Activated T-helper 2 cell treated with anti-CD3 and anti-CD28 coated beads, Interferon-gamma antibody, Interleukin-2, Interleukin-4, amounts not matched to agents 10 μg/mL and 5 μg/mL and 100 μg/mL, durations not matched to agents 14 hours and 24 hours and 36 hours (primary cell): ENCODE measurements around the gene TPST1. TPM values are rescaled to one million over a fixed set of nuclear protein-coding genes. Genes with fewer than 3 reads are reported as not detected.

Source experiments
- DNase-seq: peaks from one replicate; pipeline ENCODE4 v3.0.0; 2021; ENCODE audit warnings: low spot score
- H3K27ac Mint-ChIP-seq: one replicate; pipeline ENCODE4 v1.8.0; 2021; ENCODE audit warnings: mixed read lengths
- H3K27me3 Mint-ChIP-seq: one replicate; pipeline ENCODE4 v1.8.0; 2021; ENCODE audit warnings: low read depth, mixed read lengths
- H3K36me3 Mint-ChIP-seq: one replicate; pipeline ENCODE4 v1.8.0; 2021; ENCODE audit warnings: low read depth, mixed read lengths
- H3K4me1 Mint-ChIP-seq: one replicate; pipeline ENCODE4 v1.8.0; 2021; ENCODE audit warnings: low read depth, mixed read lengths
- H3K4me3 Mint-ChIP-seq: one replicate; pipeline ENCODE4 v1.8.0; 2021; ENCODE audit warnings: low read depth, mild to moderate bottlenecking, moderate library complexity, mixed read lengths
- H3K9me3 Mint-ChIP-seq: one replicate; pipeline ENCODE4 v1.8.0; 2021; ENCODE audit warnings: mixed read lengths
- intact Hi-C: fragments of 100-400 bp; cut with micrococcal nuclease; formaldehyde crosslinking; loops from one replicate; pipeline ENCODE4 v1.15.1; 2023
- total RNA-seq: library from RNA; stranded (reverse); gene quantifications from 2 replicates; pipeline ENCODE4 v1.2.3, GENCODE V29; 2022

TPST1 gene
- total RNA-seq, 1 donor from 2014 or later: 1.6 TPM

DNA sequence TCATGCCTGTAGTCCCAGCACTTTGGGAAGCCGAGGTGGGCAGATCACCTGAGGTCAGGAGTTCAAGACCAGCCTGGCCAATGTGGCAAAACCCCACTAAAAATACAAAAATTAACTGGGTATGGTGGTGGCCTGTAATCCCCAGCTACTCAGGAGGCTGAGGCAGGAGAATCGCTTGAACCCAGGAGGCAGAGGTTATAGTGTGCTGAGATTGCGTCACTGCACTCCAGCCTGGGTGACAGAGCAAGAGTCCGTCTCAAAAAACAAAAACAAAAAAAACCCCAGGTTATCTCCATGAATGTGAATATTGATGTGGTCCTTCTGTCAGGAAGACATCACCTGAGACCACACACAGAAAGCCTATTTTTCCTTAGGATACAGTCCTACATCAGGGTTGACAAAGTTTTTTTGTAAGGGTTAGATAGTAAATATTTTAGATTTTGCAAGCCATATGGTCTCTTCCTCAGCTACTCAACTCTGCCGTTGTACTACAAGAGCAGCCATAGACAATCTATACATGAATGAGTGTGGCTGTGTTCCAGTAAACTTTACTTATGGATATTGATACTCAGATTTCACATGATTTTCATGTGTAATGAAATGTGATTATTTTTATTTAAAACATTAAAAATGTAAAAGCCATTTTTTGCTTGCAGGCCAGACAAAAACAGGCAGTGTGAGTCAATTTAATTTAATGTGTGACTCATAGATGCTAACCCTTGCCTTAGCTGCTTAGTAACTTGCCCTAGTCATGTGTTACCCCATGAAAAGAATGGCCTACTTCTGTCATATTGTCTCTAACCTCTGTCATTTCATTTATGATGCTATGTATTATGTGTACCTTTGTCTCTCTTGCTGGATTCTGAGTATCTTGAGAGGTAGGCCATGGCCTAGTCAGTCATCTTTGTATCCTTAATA, 78.1 kb downstream of the TPST1 start:
- Mint-ChIP-seq H3K27ac (no peak overlapping the region), H3K4me3 (no peak overlapping the region), H3K36me3 (no peaks in the 10 kb centered on the region), H3K27me3 (peaks cover 3% of the 10 kb centered on the region), H3K4me1 (no peaks in the 10 kb centered on the region), H3K9me3 (no peaks in the 10 kb centered on the region)
- no peak for DNase-seq
- intact Hi-C loops: no loop called here

DNA sequence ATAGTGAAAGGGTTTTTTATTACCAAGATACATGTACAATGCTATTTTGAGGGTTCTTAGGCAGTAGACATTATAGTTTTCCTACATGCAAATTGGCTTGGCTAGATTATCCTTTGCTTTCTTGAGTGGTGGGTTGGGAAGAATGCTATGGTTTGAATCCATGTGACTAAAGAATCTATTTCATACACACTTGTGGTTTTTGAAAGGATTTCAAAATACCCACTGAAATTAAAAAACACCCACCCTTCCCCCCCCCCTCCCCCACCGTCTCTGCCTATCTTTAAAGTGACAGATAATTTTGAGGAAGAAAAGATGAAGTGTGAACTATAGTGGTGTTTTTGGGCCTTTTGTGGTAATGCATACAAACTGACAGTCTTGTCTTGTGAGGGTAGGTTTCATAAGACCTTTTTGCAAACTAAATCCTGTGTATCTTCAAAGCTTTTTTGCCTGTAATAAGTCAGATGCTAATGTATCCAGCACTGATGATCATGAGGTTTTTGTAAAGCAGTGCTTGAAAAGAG, 90.9 kb downstream of the TPST1 start:
- Mint-ChIP-seq H3K36me3 (no peaks in the 10 kb centered on the region), H3K4me1 (no peaks in the 10 kb centered on the region)

DNA sequence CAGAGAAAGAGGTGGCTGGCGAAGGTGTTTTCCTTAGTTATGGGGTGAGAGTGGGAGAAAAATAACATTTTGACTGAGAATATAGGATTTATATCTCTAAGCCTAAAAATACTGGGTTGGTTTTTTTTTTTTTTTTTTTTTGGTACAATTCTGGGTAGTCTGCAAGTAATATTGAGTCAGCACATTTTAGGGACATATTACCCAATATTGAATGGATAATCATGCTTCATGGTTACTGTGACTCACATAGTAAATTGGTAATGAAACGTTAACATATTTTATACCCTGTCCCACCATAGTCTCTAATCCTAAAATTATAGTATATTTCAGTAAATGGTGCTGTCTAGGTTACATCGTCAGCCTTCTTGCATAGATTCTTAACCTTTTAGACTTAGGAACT, 91.4 kb downstream of the TPST1 start:
- DNase-seq: no peak

More for the DNA sequence above, 90.9 kb downstream of the TPST1 start:
- Mint-ChIP-seq H3K4me3 (no peak overlapping the region), H3K27ac (no peak overlapping the region), H3K27me3 (no peaks in the 10 kb centered on the region), H3K9me3 (peaks cover 15% of the 10 kb centered on the region)
- intact Hi-C loops: no loop called here
- no peak for DNase-seq

DNA sequence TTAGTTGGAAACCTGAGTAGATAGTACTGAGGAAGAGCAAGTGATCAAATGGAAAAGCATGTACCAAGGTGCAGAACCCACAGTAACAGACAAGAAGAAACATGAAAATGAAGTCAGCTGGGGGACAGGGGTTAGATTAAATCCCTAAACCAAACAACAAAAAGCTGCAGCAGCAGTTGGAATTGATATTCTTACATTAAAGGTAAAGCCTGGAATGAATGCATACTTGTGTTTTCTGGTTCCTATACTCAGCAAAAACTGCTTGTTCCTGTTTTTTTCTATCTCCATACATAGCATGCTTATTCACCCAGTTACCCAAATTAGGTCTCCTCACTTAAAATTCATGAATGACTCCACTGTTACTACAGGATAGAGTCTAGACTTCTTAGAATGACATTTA, 92.4 kb downstream of the TPST1 start:
- no peaks in the 10 kb centered on the region for H3K4me1 Mint-ChIP-seq
- H3K36me3 Mint-ChIP-seq: no peaks in the 10 kb centered on the region
- H3K4me3 Mint-ChIP-seq: no peak overlapping the region
- no peaks in the 10 kb centered on the region for H3K27me3 Mint-ChIP-seq
- peaks cover 15% of the 10 kb centered on the region for H3K9me3 Mint-ChIP-seq
- H3K27ac Mint-ChIP-seq: no peak overlapping the region
- intact Hi-C loops: no loop called here
- DNase-seq: no peak

More for the DNA sequence above, 91.4 kb downstream of the TPST1 start:
- Mint-ChIP-seq H3K4me1 (no peaks in the 10 kb centered on the region), H3K4me3 (no peak overlapping the region), H3K9me3 (peaks cover 15% of the 10 kb centered on the region), H3K36me3 (no peaks in the 10 kb centered on the region), H3K27me3 (no peaks in the 10 kb centered on the region), H3K27ac (no peak overlapping the region)
- intact Hi-C loops: no loop called here

DNA sequence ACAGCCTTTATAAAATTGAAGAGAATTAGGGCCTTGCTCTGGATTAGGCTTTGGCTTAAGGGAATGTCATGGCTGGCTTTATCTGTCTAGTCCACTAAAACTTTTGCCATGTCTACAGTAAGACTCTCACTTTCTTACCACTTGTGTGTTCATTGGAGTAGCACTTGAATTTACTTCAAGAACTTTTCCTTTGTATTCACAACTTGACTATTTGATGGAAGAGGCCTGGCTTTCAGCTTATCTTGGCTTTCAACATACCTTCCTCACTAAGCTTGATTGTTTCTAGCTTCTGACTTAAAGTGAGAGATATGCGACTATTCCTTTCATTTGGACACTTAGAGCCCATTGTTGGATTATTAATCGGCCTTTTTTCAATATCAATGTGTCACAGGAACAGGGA, 96.1 kb downstream of the TPST1 start:
- DNase-seq: no peak
- intact Hi-C loops: no loop called here
- no peak overlapping the region for H3K4me3 Mint-ChIP-seq
- peaks cover 15% of the 10 kb centered on the region for H3K9me3 Mint-ChIP-seq
- H3K4me1 Mint-ChIP-seq: no peaks in the 10 kb centered on the region
- no peak overlapping the region for H3K27ac Mint-ChIP-seq
- no peaks in the 10 kb centered on the region for H3K36me3 Mint-ChIP-seq
- H3K27me3 Mint-ChIP-seq: no peaks in the 10 kb centered on the region

DNA sequence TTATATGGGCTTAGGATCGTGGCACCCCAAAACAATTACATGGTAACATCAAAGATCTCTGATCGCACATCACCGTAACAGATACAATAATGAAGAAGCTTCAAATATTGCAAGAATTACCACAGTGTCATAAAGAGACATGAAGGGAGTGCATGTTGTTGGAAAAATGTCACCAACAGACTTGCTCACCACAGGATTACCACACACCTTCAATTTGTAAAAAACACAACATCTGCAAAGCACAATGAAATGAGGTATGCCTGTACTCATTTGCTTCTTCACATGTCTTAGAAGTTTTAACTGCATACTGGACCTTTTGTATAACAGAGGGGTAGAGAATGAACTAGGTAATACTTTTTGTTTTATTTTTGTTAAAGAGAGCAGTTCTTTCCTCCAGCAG, 96.6 kb downstream of the TPST1 start:
- DNase-seq: no peak
- intact Hi-C loops: no loop called here
- Mint-ChIP-seq H3K36me3 (no peaks in the 10 kb centered on the region), H3K27ac (no peak overlapping the region), H3K27me3 (no peaks in the 10 kb centered on the region), H3K4me1 (no peaks in the 10 kb centered on the region), H3K9me3 (peaks cover 15% of the 10 kb centered on the region), H3K4me3 (no peak overlapping the region)

DNA sequence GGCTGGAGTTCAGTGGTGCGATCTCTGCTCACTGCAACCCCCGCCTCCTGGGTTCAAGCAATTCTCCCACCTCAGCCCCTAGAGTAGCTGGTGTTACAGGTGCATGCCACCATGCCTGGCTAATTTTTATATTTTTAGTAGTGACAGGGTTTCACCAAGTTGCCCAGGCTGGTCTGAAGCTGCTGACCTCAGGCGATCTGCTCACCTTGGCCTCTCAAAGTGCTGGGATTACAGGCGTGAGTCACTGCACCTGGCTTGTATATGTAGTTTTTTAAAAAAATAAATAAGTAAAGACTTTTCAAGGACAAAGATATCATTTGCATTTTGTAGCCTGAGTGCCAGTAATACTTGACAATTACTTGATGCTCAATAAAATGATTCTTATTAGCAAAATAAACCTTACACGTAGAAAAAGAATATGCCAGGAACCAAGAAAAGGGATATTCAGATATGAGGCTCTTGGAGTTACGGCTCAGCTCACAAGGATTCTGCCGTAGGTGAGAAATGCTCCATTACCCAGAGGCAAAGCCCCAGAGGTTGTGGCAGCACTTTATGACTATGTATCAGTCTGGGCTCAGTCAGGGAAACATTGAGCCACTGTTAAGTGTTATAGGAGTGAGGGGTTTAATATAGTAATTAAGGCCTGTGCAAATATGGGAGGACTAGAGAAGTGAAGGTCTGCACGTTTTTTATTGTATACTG, 98.5 kb downstream of the TPST1 start:
- Mint-ChIP-seq H3K27me3 (no peaks in the 10 kb centered on the region), H3K4me1 (no peaks in the 10 kb centered on the region), H3K9me3 (peaks cover 7% of the 10 kb centered on the region), H3K36me3 (no peaks in the 10 kb centered on the region), H3K27ac (no peak overlapping the region), H3K4me3 (no peak overlapping the region)
- intact Hi-C loops: no loop called here
- DNase-seq: no peak

DNA sequence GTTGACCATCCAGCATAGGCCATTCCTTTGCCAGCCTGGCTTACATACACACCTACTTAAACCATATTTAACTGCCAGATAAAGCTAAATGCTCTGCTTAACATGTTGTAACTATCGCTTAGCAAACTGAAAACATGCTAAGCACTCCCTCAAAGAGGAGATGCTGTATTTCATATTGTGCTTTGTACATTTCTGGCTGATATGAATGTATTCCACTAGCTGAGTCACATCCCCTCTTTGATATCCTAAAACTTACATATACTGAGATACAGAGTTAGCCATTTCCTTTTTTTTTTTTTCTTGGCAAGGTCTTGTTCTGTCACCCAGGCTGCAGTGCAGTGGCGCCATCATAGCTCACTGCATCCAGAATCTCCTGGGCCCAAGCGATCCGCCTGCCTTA, 99.4 kb downstream of the TPST1 start:
- no peak for DNase-seq
- Mint-ChIP-seq H3K9me3 (peaks cover 2% of the 10 kb centered on the region), H3K36me3 (no peaks in the 10 kb centered on the region), H3K4me1 (no peaks in the 10 kb centered on the region), H3K4me3 (no peak overlapping the region), H3K27ac (no peak overlapping the region), H3K27me3 (no peaks in the 10 kb centered on the region)
- intact Hi-C loops: no loop called here

DNA sequence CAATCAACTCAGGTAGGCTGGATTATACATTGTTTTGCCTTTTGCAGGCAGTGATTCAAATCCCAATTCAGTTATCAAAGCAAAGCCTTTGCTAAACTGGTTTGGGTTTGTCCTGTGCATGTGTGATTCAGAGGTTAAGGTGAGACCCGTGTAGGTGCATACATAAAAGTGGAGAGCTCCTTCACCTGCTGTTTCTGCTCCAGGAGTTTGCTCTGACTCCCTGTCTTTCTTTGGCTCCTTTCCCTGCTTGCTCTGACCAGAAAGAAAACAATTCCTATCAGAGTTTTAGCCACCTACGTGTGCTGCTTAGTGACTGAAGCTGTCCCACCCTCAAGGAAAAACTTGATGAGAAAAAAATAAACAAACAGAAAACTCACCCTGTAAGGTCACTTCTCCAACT, 101.1 kb downstream of the TPST1 start:
- intact Hi-C loops: no loop called here
- no peaks in the 10 kb centered on the region for H3K36me3 Mint-ChIP-seq
- no peak overlapping the region for H3K27ac Mint-ChIP-seq
- DNase-seq: no peak
- H3K4me3 Mint-ChIP-seq: no peak overlapping the region
- H3K27me3 Mint-ChIP-seq: no peaks in the 10 kb centered on the region
- H3K9me3 Mint-ChIP-seq: no peaks in the 10 kb centered on the region
- no peaks in the 10 kb centered on the region for H3K4me1 Mint-ChIP-seq

DNA sequence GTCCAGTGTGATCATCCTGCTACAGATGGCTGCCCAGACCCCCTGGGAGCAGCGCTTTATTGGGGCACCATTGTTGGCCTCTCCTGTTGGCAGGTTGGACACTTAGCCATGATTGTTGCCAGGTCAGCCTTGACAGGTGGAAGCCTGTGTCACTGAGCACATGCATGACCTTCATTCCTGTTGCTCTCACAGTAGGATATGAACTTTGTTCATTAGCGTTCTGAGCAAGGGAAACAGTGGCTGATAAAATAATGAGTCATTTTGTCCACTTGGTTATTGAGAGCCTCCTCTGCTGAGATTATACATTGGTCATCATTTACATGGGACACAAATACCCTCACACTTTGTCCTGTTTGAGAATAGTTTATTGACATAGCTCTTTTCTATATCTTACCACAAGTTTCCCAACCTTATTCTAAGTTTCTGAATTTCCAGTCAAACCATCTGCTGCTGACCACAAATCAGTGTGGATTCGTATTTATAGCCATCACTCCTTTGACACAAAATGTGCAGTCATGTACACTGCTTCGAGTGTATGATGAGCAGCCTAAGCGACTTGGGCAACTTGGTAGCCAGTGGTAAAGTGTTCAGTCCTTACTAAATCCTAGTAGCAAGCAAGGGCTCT, 102.6 kb downstream of the TPST1 start:
- H3K27me3 Mint-ChIP-seq: peaks cover 3% of the 10 kb centered on the region

DNA sequence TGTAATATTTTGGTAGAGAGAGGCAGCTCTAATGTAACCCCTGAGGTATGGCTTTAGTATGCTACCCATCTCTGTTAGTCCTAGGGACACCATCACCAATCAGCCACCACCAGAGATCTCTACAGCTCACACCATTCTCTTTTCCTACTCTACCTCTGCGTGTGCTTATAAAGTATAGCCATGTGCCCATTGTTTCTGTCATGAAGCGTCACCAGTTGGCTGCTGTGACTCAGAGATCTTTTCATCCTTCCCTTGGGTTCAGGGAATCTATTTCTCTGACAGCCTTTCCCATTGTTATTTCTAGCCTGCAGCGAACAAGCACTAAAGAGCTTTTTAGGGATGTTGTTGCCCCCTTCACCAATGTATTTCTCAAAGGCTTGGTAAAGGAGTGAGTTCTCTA, 103.3 kb downstream of the TPST1 start:
- no peak for DNase-seq
- H3K4me1 Mint-ChIP-seq: no peaks in the 10 kb centered on the region
- H3K36me3 Mint-ChIP-seq: no peaks in the 10 kb centered on the region
- H3K4me3 Mint-ChIP-seq: no peak overlapping the region
- no peak overlapping the region for H3K27ac Mint-ChIP-seq
- no peaks in the 10 kb centered on the region for H3K9me3 Mint-ChIP-seq
- intact Hi-C loops: no loop called here
- peaks cover 3% of the 10 kb centered on the region for H3K27me3 Mint-ChIP-seq

More for the DNA sequence above, 102.6 kb downstream of the TPST1 start:
- H3K4me1 Mint-ChIP-seq: no peaks in the 10 kb centered on the region
- H3K36me3 Mint-ChIP-seq: no peaks in the 10 kb centered on the region
- intact Hi-C loops: no loop called here
- no peaks in the 10 kb centered on the region for H3K9me3 Mint-ChIP-seq
- no peak overlapping the region for H3K4me3 Mint-ChIP-seq
- no peak overlapping the region for H3K27ac Mint-ChIP-seq
- DNase-seq: no peak

DNA sequence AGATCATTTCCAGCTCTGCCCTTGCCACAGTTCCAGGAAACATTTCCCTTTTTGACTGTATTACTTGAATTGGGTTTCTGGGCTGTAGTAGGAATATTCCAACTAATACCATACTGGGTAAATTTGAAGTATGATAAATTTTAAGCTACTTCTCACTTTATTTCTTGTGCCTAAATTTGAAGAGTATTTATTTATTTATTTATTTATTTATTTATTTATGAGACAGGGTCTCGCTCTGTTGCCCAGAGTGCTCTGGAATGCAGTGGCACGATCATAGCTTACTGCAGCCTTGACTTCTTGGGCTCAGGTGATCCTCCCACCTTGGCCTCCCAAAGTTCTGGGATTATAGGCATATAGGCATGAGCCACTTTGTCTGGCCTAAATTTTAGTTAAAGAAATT, 105.5 kb downstream of the TPST1 start:
- no peaks in the 10 kb centered on the region for H3K4me1 Mint-ChIP-seq
- no peaks in the 10 kb centered on the region for H3K9me3 Mint-ChIP-seq
- peaks cover 3% of the 10 kb centered on the region for H3K27me3 Mint-ChIP-seq
- H3K27ac Mint-ChIP-seq: no peak overlapping the region
- DNase-seq: no peak
- intact Hi-C loops: no loop called here
- no peak overlapping the region for H3K4me3 Mint-ChIP-seq
- no peaks in the 10 kb centered on the region for H3K36me3 Mint-ChIP-seq
